KG1 (cell line): ENCODE data around the gene IFT74.
A peak's percentile ranks its signal among the peaks of the same experiment; 100 is the strongest.

Experiments used
- DNase-seq: peaks from one replicate; lab custom pipeline; 2025; lab: John Stamatoyannopoulos, UW

The IFT74 gene

DNA sequence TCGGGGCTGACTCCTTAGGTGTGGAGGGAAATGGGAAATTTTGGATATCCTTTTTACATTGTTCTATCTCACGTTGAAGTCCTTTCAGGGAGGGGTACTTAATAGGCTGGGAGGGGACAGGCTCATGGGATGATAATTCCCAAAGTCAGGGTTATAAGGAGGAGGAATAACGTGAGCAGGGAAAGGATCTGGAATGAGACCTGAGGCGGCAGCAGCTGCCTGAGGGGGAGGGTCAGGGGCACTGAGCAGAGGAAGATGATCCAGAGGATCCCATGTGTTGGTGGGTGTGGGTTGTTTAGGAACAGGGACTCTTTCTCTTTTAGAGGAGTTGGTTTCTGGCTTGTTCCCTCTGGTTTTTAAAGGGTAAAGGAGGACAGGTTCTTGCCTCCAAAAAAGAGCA lies 18.7 kb downstream of the IFT74 start:
- DNase-seq = no peak

DNA sequence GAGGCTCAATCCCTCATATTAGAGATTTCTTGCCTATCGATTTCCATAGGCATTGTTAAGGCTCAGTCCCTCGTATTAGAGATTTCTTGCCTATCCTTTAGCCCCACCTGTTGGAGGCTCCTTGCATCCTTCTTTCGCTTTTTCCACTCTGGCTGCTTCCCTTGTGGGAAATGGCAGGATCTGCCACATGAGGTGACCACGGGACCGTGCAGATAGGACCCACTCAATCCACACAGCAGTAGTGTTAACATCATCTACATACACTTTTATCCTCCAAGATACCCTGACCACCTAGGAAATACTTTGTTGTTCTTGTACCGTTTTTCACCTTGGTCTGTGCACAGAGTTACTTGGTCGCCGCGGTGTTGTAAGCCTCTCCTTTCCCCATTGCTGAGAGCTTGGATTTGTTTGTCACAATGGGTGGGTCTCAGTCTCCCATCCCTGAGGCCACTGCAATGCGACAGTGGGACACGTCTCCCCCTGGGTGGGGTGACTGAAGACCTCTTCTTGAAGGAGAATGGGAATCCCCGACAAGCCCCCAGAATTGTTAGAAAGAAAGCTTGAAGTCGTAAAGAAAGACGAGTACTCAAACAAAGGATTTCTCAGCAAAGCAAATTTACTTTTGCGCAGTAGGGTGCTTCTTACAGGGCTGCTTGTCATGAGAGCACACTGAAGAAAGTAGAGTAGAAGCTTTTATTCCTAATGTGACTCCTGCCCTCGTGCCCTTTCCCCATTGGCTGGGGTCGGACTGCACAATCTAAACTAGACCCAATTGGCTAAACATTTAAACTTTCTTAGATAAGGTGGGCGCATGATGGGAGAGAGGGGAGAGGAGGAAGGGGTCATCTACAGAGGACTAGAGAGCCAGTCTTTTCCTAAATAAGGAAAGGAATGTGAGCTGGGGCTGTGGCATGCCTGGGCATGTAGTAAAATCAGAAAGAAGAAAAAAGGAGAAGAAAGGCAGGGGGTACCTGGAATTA lies 19.8 kb downstream of the IFT74 start:
- DNase-seq = no peak

DNA sequence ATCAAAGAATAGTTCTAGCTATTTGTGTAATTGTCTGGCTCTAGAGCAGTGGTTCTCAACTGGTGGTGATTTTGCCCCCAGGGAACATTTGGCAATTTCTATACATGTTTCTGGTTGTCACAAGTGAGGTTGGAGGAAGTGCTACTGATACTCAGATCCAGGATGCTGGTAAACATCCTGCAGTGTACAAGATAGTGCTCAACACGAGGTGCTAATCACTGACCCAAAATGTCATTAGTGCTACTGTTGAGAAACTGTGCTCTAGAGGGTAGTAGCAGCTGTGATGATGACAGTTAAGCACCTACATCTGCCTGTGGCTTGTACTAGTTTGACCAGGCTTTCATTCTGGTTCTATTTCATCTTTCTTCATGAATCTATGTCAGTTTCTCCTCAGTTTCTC lies 27.1 kb downstream of the IFT74 start:
- DNase-seq = no peak

- no peak for DNase-seq
Observed at GRCh38 chr9:26995810-26996209, 39.6 kb downstream of the IFT74 start.

DNA sequence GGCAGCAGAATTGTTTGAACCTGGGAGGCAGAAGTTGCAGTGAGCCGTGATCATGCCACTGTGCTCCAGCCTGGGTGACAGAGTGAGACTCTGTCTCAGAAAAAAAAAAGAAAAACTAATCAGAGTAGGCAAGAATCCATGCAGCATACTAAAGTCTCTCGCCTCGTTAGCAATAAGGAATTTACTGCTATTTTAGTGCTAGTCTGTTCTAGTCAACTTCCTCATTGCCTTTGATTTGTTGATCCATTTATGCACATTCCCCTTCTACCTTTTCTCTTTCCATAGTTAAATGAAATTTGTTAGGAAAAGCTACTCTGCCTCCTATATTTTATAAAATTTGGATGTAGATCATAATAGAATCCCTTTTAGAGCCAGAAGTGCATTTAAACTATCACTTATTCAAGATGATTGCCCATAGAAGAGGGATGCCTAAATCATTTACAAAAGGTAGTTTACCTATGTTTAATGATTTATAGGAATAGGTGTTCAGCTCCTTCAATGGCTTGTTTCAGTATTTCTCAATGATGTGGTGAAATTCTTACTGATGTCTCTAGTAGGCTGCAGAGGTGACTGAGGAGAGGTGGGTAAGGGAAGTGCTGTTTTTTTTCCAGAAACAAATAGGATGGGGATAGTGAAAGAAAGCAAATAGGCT lies 47.3 kb downstream of the IFT74 start:
- no peak for DNase-seq

- DNase-seq = no peak
Observed at GRCh38 chr9:27005491-27005890, 49.3 kb downstream of the IFT74 start, which contains the start of gene LRRC19. LRRC19 (minus strand) TSS chr9:27005672; CDS start chr9:26999694, 5,978 bp downstream.

GRCh38 chr9:27019589-27019988 lies 63.4 kb downstream of the IFT74 start:
- no peak for DNase-seq

- DNase-seq = no peak
Observed at GRCh38 chr9:27022920-27023319, 66.7 kb downstream of the IFT74 start.

- no peak for DNase-seq
Observed at GRCh38 chr9:27029186-27029585, 73.0 kb downstream of the IFT74 start.

GRCh38 chr9:27033815-27034403 lies 77.7 kb downstream of the IFT74 start:
- DNase-seq = peak; percentile 38

DNA sequence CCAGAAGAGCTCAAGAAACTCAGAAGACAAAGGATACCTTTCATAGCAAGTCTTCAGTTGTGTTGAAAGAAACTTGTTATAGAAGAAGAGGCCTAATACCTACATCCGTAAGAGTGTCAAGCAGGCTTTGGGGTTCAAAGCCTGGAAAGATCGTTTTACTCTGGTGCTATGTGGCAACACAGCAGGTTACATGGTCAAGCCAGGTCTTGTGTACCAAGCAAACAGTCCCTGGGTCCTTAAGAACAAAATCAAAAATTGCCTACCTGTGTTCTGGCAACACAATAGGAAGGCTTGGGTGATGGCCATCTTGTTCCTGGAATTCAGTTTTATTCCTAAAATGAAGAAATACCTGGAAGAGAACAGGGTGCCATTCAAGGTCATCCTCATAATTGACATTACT lies 81.3 kb downstream of the IFT74 start:
- DNase-seq = no peak

GRCh38 chr9:27041746-27042145 lies 85.5 kb downstream of the IFT74 start:
- no peak for DNase-seq

GRCh38 chr9:27042476-27042875 lies 86.3 kb downstream of the IFT74 start:
- DNase-seq = no peak

- DNase-seq = no peak
Observed at GRCh38 chr9:27043176-27043575, 87.0 kb downstream of the IFT74 start.

GRCh38 chr9:27047136-27047535 lies 90.9 kb downstream of the IFT74 start:
- DNase-seq = no peak

GRCh38 chr9:27053369-27054022 lies 97.3 kb downstream of the IFT74 start:
- no peak for DNase-seq

DNA sequence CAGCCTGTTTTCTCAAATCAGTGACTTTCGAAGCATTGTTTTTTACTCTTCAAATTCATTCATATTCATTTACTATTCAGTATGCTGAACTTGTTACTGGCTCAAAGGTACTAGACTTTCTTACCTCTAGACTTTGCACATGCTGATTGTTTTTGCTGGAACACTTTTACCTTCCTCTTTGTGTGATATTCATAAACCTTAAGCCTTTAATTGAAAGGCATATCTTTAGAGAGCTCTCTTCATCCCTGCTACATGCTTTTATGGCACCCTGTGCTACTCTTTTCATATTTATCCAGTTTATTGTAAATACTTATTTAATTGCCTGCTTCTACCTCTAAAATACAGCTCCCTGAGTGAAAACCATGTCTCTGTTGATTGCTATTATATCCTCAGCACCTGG lies 97.9 kb downstream of the IFT74 start:
- no peak for DNase-seq

- DNase-seq = no peak
Observed at GRCh38 chr9:27054841-27055240, 98.6 kb downstream of the IFT74 start.

DNA sequence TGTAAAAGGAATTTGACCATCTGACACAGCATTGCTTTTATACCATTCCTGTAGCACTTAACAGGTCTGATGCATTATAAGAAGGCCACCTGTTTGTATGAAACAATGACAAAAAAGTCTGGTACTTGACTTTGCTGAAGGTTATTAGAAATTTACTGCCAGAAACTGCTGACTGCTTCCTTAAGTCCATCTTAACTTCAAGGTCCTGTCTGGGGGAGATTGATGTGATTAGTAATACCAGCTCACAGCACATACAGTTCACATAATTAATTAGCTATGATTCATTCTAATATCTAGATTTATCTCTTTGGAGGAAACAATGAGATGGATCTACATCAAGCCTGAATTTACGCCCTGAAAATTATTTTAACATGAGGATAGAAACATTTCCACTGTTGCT lies 103.2 kb downstream of the IFT74 start:
- no peak for DNase-seq

GRCh38 chr9:27059907-27060306 lies 103.7 kb downstream of the IFT74 start:
- DNase-seq = no peak

GRCh38 chr9:27065288-27065687 lies 109.1 kb downstream of the IFT74 start:
- no peak for DNase-seq
